Gastrocnemius medialis (tissue), 4 donors: ENCODE results near the gene EIF3K.

Experiments used
- CTCF ChIP-seq, 5 experiments: fragments of 450-650 bp in 3 of 5; fragments of 200-600 bp in 2 of 5; sonication (generic) in 2 of 5; IDR thresholded peaks in 4 of 5; conservative IDR thresholded peaks in 1 of 5; 1 replicate in 4 of 5; 2 replicates in 1 of 5; pipeline ENCODE4 v1.5.1; 2016 to 2019; ENCODE audit warnings: antibody characterized with exemption in 5 of 5, mild to moderate bottlenecking in 3 of 5, moderate library complexity in 3 of 5
- POLR2A ChIP-seq, 2 donors: fragments of 450-650 bp; IDR thresholded peaks; one replicate each; pipeline ENCODE4 v1.6.1; 2017; ENCODE audit warnings: antibody characterized with exemption in 2 of 2, mild to moderate bottlenecking in 2 of 2, moderate library complexity in 2 of 2

- TF ChIP-seq CTCF (IDR thresholded peaks at IDR 0.05 in 4 of 5, conservative IDR thresholded peaks at IDR 0.05 in 1 of 5) = no peak
- TF ChIP-seq POLR2A (IDR thresholded peaks at IDR 0.05) = no peak
Measured at GRCh38 chr19:38676878-38677646, 58.1 kb downstream of the EIF3K start.
